Measurements from ENCODE around the gene CLASRP.

DNA sequence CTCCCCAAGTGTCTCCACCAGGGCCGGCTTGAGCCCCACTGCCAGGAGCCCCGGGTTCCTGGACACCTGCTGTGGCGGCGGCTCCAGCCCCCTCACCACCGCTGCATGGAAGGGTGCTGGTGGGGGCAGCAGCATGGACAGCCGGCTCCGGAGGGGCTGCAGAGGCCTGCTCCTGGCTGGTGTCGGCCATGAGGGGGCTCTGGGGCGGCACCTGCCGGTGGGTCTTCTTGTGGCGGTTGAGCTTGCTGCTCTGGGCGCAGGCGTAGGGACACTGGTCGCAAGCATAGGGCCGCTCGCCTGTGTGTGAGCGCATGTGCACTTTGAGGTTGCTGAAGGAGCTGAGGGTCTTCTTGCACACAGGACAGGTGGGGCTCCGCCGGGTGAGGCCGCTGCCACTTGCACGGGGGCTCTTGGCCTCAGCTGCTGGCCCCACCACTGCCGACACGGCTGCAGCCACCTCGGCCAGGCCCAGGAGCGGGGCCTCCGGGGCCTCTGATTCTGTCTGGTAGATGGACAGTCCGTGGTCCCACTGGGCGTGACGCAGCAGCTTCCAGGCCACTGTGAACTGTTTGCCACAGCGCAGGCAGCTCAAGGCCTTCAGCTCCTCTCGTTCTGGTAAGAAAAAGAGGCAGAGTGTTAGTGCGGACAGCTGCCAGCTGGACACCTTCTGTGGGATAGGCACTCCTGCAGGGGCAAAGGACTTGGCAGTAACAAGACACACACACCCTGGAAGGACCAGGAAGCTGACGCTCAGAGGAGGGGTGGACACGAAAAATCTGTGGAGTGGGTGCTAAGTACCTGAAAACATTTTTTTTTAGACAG is 33.3 kb downstream of the CLASRP start:
- TF ChIP-seq POLR2A (IDR thresholded peaks at IDR 0.05): no peak
- TF ChIP-seq, protein P1, sequence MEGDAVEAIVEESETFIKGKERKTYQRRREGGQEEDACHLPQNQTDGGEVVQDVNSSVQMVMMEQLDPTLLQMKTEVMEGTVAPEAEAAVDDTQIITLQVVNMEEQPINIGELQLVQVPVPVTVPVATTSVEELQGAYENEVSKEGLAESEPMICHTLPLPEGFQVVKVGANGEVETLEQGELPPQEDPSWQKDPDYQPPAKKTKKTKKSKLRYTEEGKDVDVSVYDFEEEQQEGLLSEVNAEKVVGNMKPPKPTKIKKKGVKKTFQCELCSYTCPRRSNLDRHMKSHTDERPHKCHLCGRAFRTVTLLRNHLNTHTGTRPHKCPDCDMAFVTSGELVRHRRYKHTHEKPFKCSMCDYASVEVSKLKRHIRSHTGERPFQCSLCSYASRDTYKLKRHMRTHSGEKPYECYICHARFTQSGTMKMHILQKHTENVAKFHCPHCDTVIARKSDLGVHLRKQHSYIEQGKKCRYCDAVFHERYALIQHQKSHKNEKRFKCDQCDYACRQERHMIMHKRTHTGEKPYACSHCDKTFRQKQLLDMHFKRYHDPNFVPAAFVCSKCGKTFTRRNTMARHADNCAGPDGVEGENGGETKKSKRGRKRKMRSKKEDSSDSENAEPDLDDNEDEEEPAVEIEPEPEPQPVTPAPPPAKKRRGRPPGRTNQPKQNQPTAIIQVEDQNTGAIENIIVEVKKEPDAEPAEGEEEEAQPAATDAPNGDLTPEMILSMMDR (IDR thresholded peaks at IDR 0.05): no peak
- TF ChIP-seq POLR2AphosphoS5 (IDR thresholded peaks at IDR 0.05): no peak
- no peak for TF ChIP-seq EP300 (IDR thresholded peaks at IDR 0.05)

All from sigmoid colon (tissue), 4 donors.